VCaP (cell line): ENCODE measurements around the gene SIPA1L3.

Experiments used
- H3K27ac ChIP-seq: fragments of 450-650 bp; 2 replicates; pipeline ENCODE4 v1.5.1; 2017
- TF ChIP-seq, protein P1 (sequence below): fragments of 450-650 bp; conservative IDR thresholded peaks from 2 replicates; pipeline ENCODE4 v1.5.1; 2017; ENCODE audit warnings: mild to moderate bottlenecking, moderate library complexity

Gene SIPA1L3

GRCh38 chr19:38213469-38213868 lies 306.5 kb downstream of the SIPA1L3 start:
- peak overlapping the region; percentile 19; the same call in 1 of the 2 replicates for H3K27ac ChIP-seq
- TF ChIP-seq, protein P1, sequence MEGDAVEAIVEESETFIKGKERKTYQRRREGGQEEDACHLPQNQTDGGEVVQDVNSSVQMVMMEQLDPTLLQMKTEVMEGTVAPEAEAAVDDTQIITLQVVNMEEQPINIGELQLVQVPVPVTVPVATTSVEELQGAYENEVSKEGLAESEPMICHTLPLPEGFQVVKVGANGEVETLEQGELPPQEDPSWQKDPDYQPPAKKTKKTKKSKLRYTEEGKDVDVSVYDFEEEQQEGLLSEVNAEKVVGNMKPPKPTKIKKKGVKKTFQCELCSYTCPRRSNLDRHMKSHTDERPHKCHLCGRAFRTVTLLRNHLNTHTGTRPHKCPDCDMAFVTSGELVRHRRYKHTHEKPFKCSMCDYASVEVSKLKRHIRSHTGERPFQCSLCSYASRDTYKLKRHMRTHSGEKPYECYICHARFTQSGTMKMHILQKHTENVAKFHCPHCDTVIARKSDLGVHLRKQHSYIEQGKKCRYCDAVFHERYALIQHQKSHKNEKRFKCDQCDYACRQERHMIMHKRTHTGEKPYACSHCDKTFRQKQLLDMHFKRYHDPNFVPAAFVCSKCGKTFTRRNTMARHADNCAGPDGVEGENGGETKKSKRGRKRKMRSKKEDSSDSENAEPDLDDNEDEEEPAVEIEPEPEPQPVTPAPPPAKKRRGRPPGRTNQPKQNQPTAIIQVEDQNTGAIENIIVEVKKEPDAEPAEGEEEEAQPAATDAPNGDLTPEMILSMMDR, result no peak

- TF ChIP-seq, protein P1, result no peak
- no peak overlapping the region for H3K27ac ChIP-seq
These were observed 307.1 kb downstream of the SIPA1L3 start for GRCh38 chr19:38213911-38214625.

GRCh38 chr19:38216785-38217641 lies 310.0 kb downstream of the SIPA1L3 start:
- TF ChIP-seq, protein P1, result no peak
- H3K27ac ChIP-seq, result no peak overlapping the region

- no peak overlapping the region for H3K27ac ChIP-seq
- TF ChIP-seq, protein P1, result no peak
These were observed 311.2 kb downstream of the SIPA1L3 start for GRCh38 chr19:38218204-38218603.

DNA sequence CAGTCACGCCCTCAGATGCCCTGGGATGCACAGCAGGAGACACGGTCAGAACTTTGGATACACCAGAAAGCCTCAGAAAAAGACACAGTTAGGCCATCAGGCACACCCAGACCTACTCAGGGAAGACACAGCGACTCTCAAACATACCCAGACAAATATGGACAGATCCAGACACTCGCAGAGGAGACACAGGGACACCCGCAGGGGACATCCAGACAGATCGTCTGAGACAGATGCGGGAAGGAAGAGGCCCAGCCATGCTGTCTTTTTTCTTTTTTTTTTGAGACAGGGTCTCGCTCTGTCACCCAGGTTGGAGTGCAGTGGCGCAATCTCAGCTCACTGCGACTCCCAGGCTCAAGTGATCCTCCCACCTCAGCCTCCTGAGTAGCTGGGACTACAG lies 312.2 kb downstream of the SIPA1L3 start:
- TF ChIP-seq, protein P1, result no peak
- H3K27ac ChIP-seq, result no peak overlapping the region

GRCh38 chr19:38221421-38221820 lies 314.4 kb downstream of the SIPA1L3 start:
- TF ChIP-seq, protein P1, result no peak

More at GRCh38 chr19:38221421-38221820, 314.4 kb downstream of the SIPA1L3 start:
- no peak overlapping the region for H3K27ac ChIP-seq
